IMR-90 (cell line): ENCODE measurements around the gene MSLN. TPM values are rescaled to one million over a fixed set of nuclear protein-coding genes. Genes with fewer than 3 reads are reported as not detected.

Experiments used
- ATAC-seq: fragments of 200-7000 bp; cut with Tn5 transposase; 2 replicates; pipeline ENCODE4 v1.9.1; 2020; ENCODE audit warnings: low read depth, mild to moderate bottlenecking, moderate library complexity
- BruUV-seq: library from RNA; stranded (reverse); fragments of 400-500 nt; replicated peaks from 2 replicates; lab custom pipeline; 2021; lab: Mats Ljungman, UMichigan
- CTCF ChIA-PET: fragments of 300-600 bp; formaldehyde crosslinking; extraction: SDS; loops from one replicate; lab custom pipeline; 2021; ENCODE audit warnings: antibody characterized with exemption; lab: Yijun Ruan, JAX
- POLR2A ChIA-PET: fragments of 300-600 bp; sonication (Branson Sonifier 250); formaldehyde crosslinking; loops from one replicate; lab custom pipeline; 2022; ENCODE audit warnings: antibody characterized with exemption; ENCODE audit not compliant: unreplicated experiment; lab: Charles Lee
- DNase-seq: peaks from one replicate; pipeline ENCODE4 v3.0.0; 2013
- H2AFZ ChIP-seq: replicated peaks from 2 replicates; pipeline ENCODE3; 2013; ENCODE audit warnings: low read length, mild to moderate bottlenecking; ENCODE audit not compliant: poor library complexity
- H2AK5ac ChIP-seq: 2 replicates; pipeline ENCODE4 v1.6.1; 2013; ENCODE audit warnings: low read depth, low read length, inconsistent platforms
- H2AK9ac ChIP-seq: replicated peaks from 2 replicates; pipeline ENCODE3; 2013; ENCODE audit warnings: mild to moderate bottlenecking, low read depth, low read length, moderate library complexity; ENCODE audit not compliant: poor library complexity
- H2BK120ac ChIP-seq: 2 replicates; pipeline ENCODE4 v1.6.1; 2013; ENCODE audit warnings: low read depth, low read length, inconsistent platforms
- H2BK15ac ChIP-seq: 3 replicates; pipeline ENCODE4 v1.6.1; 2013; ENCODE audit warnings: low read depth, low read length, inconsistent platforms
- H2BK20ac ChIP-seq: 2 replicates; pipeline ENCODE4 v1.6.1; 2013; ENCODE audit warnings: low read depth, mild to moderate bottlenecking, inconsistent platforms, low read length, moderate library complexity
- H2BK5ac ChIP-seq: 2 replicates; pipeline ENCODE4 v1.6.1; 2013; ENCODE audit warnings: mild to moderate bottlenecking, low read depth, low read length, inconsistent platforms; ENCODE audit not compliant: poor library complexity, severe bottlenecking
- H3K14ac ChIP-seq: replicated peaks from 2 replicates; pipeline ENCODE4 v1.6.1; 2013; ENCODE audit warnings: low read depth, low read length, inconsistent platforms
- H3K18ac ChIP-seq: 2 replicates; pipeline ENCODE4 v1.6.1; 2013; ENCODE audit warnings: low read depth, low read length, control low read depth
- H3K23ac ChIP-seq: 2 replicates; pipeline ENCODE4 v1.6.1; 2013; ENCODE audit warnings: low read depth, low read length, inconsistent platforms
- H3K27ac ChIP-seq: 2 replicates; pipeline ENCODE4 v1.5.1; 2013; ENCODE audit warnings: mild to moderate bottlenecking, control low read depth, low read length; ENCODE audit not compliant: insufficient read depth
- H3K27me3 ChIP-seq: 2 replicates; pipeline ENCODE4 v1.6.1; 2013; ENCODE audit warnings: low read length; ENCODE audit not compliant: control insufficient read depth, insufficient read depth
- H3K36me3 ChIP-seq: 2 replicates; pipeline ENCODE4 v1.6.1; 2013; ENCODE audit warnings: low read length, mixed read lengths; ENCODE audit not compliant: control insufficient read depth, insufficient read depth
- H3K4ac ChIP-seq: 2 replicates; pipeline ENCODE4 v1.6.1; 2013; ENCODE audit warnings: low read depth, low read length, inconsistent platforms
- H3K4me1 ChIP-seq: 2 replicates; pipeline ENCODE4 v1.6.1; 2013; ENCODE audit warnings: low read length, mixed read lengths; ENCODE audit not compliant: control insufficient read depth, insufficient read depth
- H3K4me2 ChIP-seq: 2 replicates; pipeline ENCODE4 v1.6.1; 2013; ENCODE audit warnings: low read depth, mild to moderate bottlenecking, control low read depth, low read length, moderate library complexity
- H3K4me3 ChIP-seq: 2 replicates; pipeline ENCODE4 v1.5.1; 2013; ENCODE audit warnings: low read depth, mild to moderate bottlenecking, control low read depth, low read length, moderate library complexity; ENCODE audit not compliant: insufficient read depth
- H3K56ac ChIP-seq: 2 replicates; pipeline ENCODE4 v1.6.1; 2013; ENCODE audit warnings: low read length, inconsistent platforms; ENCODE audit not compliant: insufficient read depth; ENCODE audit errors: extremely low read depth
- H3K79me1 ChIP-seq, 2 experiments: 2 replicates each; pipeline ENCODE4 v1.6.1; 2013; ENCODE audit warnings: low read length in 2 of 2, inconsistent platforms in 1 of 2, low read depth in 1 of 2
- H3K9ac ChIP-seq: 2 replicates; pipeline ENCODE4 v1.6.1; 2013; ENCODE audit warnings: low read depth, low read length, control low read depth
- H3K9me1 ChIP-seq: 2 replicates; pipeline ENCODE4 v1.6.1; 2013; ENCODE audit warnings: low read length, inconsistent platforms; ENCODE audit not compliant: insufficient read depth
- H3K9me3 ChIP-seq: 2 replicates; pipeline ENCODE4 v1.6.1; 2013; ENCODE audit warnings: low read length; ENCODE audit not compliant: control insufficient read depth, insufficient read depth
- H4K20me1 ChIP-seq: 2 replicates; pipeline ENCODE4 v1.6.1; 2013; ENCODE audit warnings: low read length, inconsistent platforms; ENCODE audit not compliant: insufficient read depth
- H4K5ac ChIP-seq: 2 replicates; pipeline ENCODE4 v1.6.1; 2013; ENCODE audit warnings: mild to moderate bottlenecking, low read depth, low read length, control low read depth
- H4K8ac ChIP-seq, 2 experiments: 2 replicates each; pipeline ENCODE4 v1.6.1; 2013; ENCODE audit warnings: low read depth in 2 of 2, low read length in 2 of 2, control low read depth in 1 of 2, inconsistent platforms in 1 of 2
- H4K91ac ChIP-seq: 2 replicates; pipeline ENCODE4 v1.6.1; 2013; ENCODE audit warnings: low read depth, low read length, inconsistent platforms; ENCODE audit not compliant: insufficient read depth
- BHLHE40 ChIP-seq: fragments of 150-350 bp; IDR thresholded peaks from 2 replicates; pipeline ENCODE4 v1.6.1; 2016; ENCODE audit warnings: mild to moderate bottlenecking, low read depth, low read length
- CEBPB ChIP-seq: IDR thresholded peaks from 2 replicates; pipeline ENCODE4 v1.6.1; 2012; ENCODE audit warnings: low read depth, low read length, improper control_type of control experiment
- CHD1 ChIP-seq: IDR thresholded peaks from 2 replicates; pipeline ENCODE4 v1.6.1; 2012; ENCODE audit warnings: low read depth, low read length, improper control_type of control experiment
- FOS ChIP-seq: fragments of 150-350 bp; IDR thresholded peaks from 2 replicates; pipeline ENCODE4 v1.6.1; 2016; ENCODE audit warnings: low read depth, low read length
- MAFK ChIP-seq: IDR thresholded peaks from 2 replicates; pipeline ENCODE4 v1.6.1; 2012; ENCODE audit warnings: low read depth, low read length, improper control_type of control experiment
- MAZ ChIP-seq: IDR thresholded peaks from 2 replicates; pipeline ENCODE4 v1.6.1; 2012; ENCODE audit warnings: low read depth, mild to moderate bottlenecking, low read length, improper control_type of control experiment, moderate library complexity, borderline replicate concordance
- MXI1 ChIP-seq: IDR thresholded peaks from 2 replicates; pipeline ENCODE4 v1.6.1; 2012; ENCODE audit warnings: low read depth, mild to moderate bottlenecking, low read length, moderate library complexity, borderline replicate concordance
- NFE2L2 ChIP-seq: fragments of 150-350 bp; IDR thresholded peaks from 2 replicates; pipeline ENCODE4 v1.6.1; 2016; ENCODE audit warnings: low read depth, mild to moderate bottlenecking, low read length
- POLR2A ChIP-seq: IDR thresholded peaks from 2 replicates; pipeline ENCODE4 v1.6.1; 2012; ENCODE audit warnings: mild to moderate bottlenecking, low read depth, low read length
- RAD21 ChIP-seq: IDR thresholded peaks from 2 replicates; pipeline ENCODE4 v1.6.1; 2012; ENCODE audit warnings: low read length, improper control_type of control experiment
- RCOR1 ChIP-seq: IDR thresholded peaks from 2 replicates; pipeline ENCODE4 v1.6.1; 2012; ENCODE audit warnings: mild to moderate bottlenecking, low read length, improper control_type of control experiment; ENCODE audit not compliant: insufficient replicate concordance
- RFX5 ChIP-seq: IDR thresholded peaks from 2 replicates; pipeline ENCODE4 v1.8.0; 2012; ENCODE audit warnings: low read depth, mild to moderate bottlenecking, low read length, moderate library complexity
- SMC3 ChIP-seq: fragments of 150-350 bp; IDR thresholded peaks from 2 replicates; pipeline ENCODE4 v1.6.1; 2016; ENCODE audit warnings: low read depth, mild to moderate bottlenecking, antibody characterized with exemption, low read length, moderate library complexity
- WGBS, 2 experiments: methylation state at CpG; one replicate each; pipeline versions ENCODE4 v1.1.5 to v1.1.7; 2013; ENCODE audit warnings: missing lambda C conversion rate in 2 of 2; ENCODE audit not compliant: insufficient read length in 1 of 2; ENCODE audit errors: extremely low coverage in 2 of 2; 5-methylcytosine and 5-hydroxymethylcytosine counted together
- dilution Hi-C: fragments of 300-500 bp; cut with HindIII; formaldehyde crosslinking; loops from one replicate; pipeline ENCODE4 v1.14.3; 2018; ENCODE audit warnings: low sequenced_read_pairs; ENCODE audit not compliant: unreplicated experiment
- in situ Hi-C: fragments of 300-500 bp; cut with MboI; formaldehyde crosslinking; loops from 3 replicates; pipeline ENCODE4 v1.14.3; 2019; ENCODE audit warnings: low sequenced_read_pairs, inconsistent platforms, mixed read lengths
- intact Hi-C: fragments of 100-400 bp; cut with micrococcal nuclease; formaldehyde crosslinking; loops from 2 replicates; pipeline ENCODE4 v1.10.0; 2022
- polyA plus RNA-seq, 3 experiments: library from polyadenylated mRNA; depleted of rRNA; stranded (reverse); fragments of >200 nt; gene quantifications; 2 replicates each; pipeline ENCODE4 v1.2.3, GENCODE V29; 2012; ENCODE audit warnings: low replicate concordance in 1 of 3
- total RNA-seq: library from RNA; depleted of rRNA; stranded (reverse); fragments of >200 nt; gene quantifications from 2 replicates; pipeline ENCODE4 v1.2.3, GENCODE V29; 2012
- TF ChIP-seq, protein P1 (sequence below): fragments of 150-350 bp; IDR thresholded peaks from 2 replicates; pipeline ENCODE4 v1.6.1; 2016; ENCODE audit warnings: low read depth, mild to moderate bottlenecking, low read length, moderate library complexity, borderline replicate concordance
- TF ChIP-seq, protein P2 (sequence below): fragments of 150-350 bp; IDR thresholded peaks from 2 replicates; pipeline ENCODE4 v1.6.1; 2017; ENCODE audit warnings: mild to moderate bottlenecking, antibody characterized with exemption, low read length, low read depth

The MSLN gene
- total and polyA plus RNA-seq, 2 of the 4 experiments (the other 2 are of a cell fraction) = 0.14 TPM; not detected in 1

DNA sequence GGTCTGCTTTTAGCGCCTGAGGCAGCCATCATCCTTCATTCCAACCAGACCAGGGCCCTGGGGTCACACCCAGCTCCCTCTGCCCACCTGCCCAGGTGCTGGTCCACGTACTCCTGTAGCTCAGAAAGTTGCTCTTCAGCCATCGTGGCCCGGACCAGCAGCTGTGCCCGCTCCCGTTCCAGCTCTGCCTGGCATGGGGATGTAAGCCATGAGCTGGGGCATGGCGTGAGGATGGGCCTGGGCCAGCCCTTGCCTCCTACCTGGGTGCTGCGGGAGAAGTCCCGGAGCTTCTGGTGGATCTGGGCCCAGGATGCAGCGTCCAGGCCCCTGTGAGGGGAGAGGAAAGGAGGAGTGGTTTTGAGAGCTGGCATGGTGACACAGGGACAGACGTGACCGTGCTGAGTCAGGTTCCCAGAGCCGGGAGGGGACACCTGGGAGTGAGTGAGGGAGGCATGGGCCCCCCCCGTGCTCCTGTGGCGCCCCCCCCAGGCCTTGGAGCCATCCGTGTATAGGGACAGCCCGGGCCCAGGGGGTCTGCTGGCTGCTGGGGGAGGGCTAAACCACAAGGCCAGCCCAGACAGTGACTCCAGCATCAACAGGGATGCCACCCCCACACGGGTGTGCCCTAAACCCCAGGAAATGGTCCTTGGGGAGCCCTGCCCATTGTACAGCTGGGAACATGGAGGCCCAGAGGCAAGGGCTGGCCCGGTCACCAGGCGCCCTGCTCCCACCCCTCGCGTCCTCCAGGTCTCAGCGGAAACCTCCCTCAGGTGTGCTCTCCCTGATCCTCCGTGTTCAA, 37.5 kb upstream of the MSLN start:
- BruUV-seq = no TSS peak
- peak overlapping the region; percentile 5 for H2AFZ ChIP-seq
- H3K9me1 ChIP-seq = peaks cover 2% of the 10 kb centered on the region; the same call in 1 of the 2 replicates
- H3K4me1 ChIP-seq = peaks cover 14% of the 10 kb centered on the region
- H3K27me3 ChIP-seq = no peaks in the 10 kb centered on the region
- no peak overlapping the region for H3K18ac ChIP-seq
- WGBS, 2 experiments = 97% methylated on average over 11 of the region's 24 CpGs; no CpG with 5 or more reads in 1 of the 2 experiments
- in situ Hi-C loops (loop anchor here (25.0 kb wide), 1 partner anchor 339 kb away; the partner anchor contains the start of gene SSTR5), intact Hi-C loops (no loop called here), dilution Hi-C loops (no loop called here)
- H3K4ac ChIP-seq = no peak overlapping the region
- peaks cover 13 to 15% of the 10 kb centered on the region in 2 experiments for H3K79me1 ChIP-seq
- H4K91ac ChIP-seq = no peak overlapping the region
- no peak overlapping the region for H2BK120ac ChIP-seq
- no peak overlapping the region for H3K23ac ChIP-seq
- H3K9ac ChIP-seq = no peak overlapping the region
- no peak overlapping the region for H2BK5ac ChIP-seq
- POLR2A ChIA-PET = no interaction called here
- no peak for DNase-seq
- H3K56ac ChIP-seq = no peak overlapping the region
- H3K36me3 ChIP-seq = peaks cover 1% of the 10 kb centered on the region; the same call in 1 of the 2 replicates
- no peak overlapping the region for H2AK5ac ChIP-seq
- ATAC-seq = no peak
- no peak overlapping the region for H3K14ac ChIP-seq
- no peak overlapping the region for H2BK20ac ChIP-seq
- CTCF ChIA-PET = no interaction called here
- no peak overlapping the region for H3K4me3 ChIP-seq
- H2BK15ac ChIP-seq = no peak overlapping the region
- H3K4me2 ChIP-seq = no peak overlapping the region
- no peaks in the 10 kb centered on the region for H3K9me3 ChIP-seq
- no peak overlapping the region for H3K27ac ChIP-seq
- H2AK9ac ChIP-seq = peak overlapping the region; percentile 35
- no peaks in the 10 kb centered on the region for H4K20me1 ChIP-seq
- H4K8ac ChIP-seq = no peak overlapping the region
- H4K5ac ChIP-seq = no peak overlapping the region
- TF ChIP-seq RAD21 (no peak), POLR2A (no peak), FOS (no peak), BHLHE40 (no peak), CEBPB (no peak), CHD1 (no peak), MAZ (no peak), NFE2L2 (no peak), MXI1 (no peak), SMC3 (no peak), RFX5 (no peak), MAFK (no peak), RCOR1 (no peak)
- TF ChIP-seq, protein P1, sequence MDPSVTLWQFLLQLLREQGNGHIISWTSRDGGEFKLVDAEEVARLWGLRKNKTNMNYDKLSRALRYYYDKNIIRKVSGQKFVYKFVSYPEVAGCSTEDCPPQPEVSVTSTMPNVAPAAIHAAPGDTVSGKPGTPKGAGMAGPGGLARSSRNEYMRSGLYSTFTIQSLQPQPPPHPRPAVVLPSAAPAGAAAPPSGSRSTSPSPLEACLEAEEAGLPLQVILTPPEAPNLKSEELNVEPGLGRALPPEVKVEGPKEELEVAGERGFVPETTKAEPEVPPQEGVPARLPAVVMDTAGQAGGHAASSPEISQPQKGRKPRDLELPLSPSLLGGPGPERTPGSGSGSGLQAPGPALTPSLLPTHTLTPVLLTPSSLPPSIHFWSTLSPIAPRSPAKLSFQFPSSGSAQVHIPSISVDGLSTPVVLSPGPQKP = no peak
- TF ChIP-seq, protein P2, sequence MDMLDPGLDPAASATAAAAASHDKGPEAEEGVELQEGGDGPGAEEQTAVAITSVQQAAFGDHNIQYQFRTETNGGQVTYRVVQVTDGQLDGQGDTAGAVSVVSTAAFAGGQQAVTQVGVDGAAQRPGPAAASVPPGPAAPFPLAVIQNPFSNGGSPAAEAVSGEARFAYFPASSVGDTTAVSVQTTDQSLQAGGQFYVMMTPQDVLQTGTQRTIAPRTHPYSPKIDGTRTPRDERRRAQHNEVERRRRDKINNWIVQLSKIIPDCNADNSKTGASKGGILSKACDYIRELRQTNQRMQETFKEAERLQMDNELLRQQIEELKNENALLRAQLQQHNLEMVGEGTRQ = no peak
